Gastrocnemius medialis (tissue), 4 donors: ENCODE measurements around the gene NOVA1. TPM values are rescaled to one million over a fixed set of nuclear protein-coding genes. Genes with fewer than 3 reads are reported as not detected.
A peak's percentile ranks its signal among the peaks of the same experiment; 100 is the strongest.
"Not testable (repeated sequence)": the region's sequence is repeated elsewhere in the genome, so short reads cannot be mapped to it uniquely, and the experiment has no call there.

ENCODE experiments used
- ATAC-seq, 2 donors: fragments of 150-250 bp; one replicate each; pipeline ENCODE4 v1.9.1; 2016
- DNase-seq, 2 donors: peaks; one replicate each; pipeline ENCODE4 v3.0.0-alpha.2; 2019
- H3K27ac ChIP-seq, 4 donors: fragments of 200-600 bp; sonication (generic); 1 replicate in 1 of 4; 2 replicates in 3 of 4; pipeline ENCODE4 v1.5.1; 2016 to 2018; ENCODE audit warnings: mild to moderate bottlenecking in 2 of 4, moderate library complexity in 1 of 4
- H3K27me3 ChIP-seq, 3 donors: fragments of 200-600 bp; sonication (generic) in 2 of 3; 1 replicate in 1 of 3; 2 replicates in 2 of 3; pipeline versions ENCODE4 v1.5.1 to v1.6.0; 2016 to 2019; ENCODE audit warnings: mild to moderate bottlenecking in 1 of 3, moderate library complexity in 1 of 3
- H3K36me3 ChIP-seq, 2 donors: fragments of 200-600 bp; sonication (generic) in 1 of 2; one replicate each; pipeline ENCODE4 v1.5.1; 2017 to 2018
- H3K4me1 ChIP-seq, 2 donors: fragments of 200-600 bp; sonication (generic) in 1 of 2; one replicate each; pipeline ENCODE4 v1.5.1; 2016 to 2017; ENCODE audit warnings: mild to moderate bottlenecking in 2 of 2
- H3K4me3 ChIP-seq, 4 donors: fragments of 200-600 bp; sonication (generic) in 3 of 4; 1 replicate in 1 of 4; 2 replicates in 3 of 4; pipeline ENCODE4 v1.5.1; 2016 to 2019; ENCODE audit warnings: mild to moderate bottlenecking in 2 of 4
- H3K9me3 ChIP-seq, 3 donors: fragments of 200-600 bp; sonication (generic) in 2 of 3; 1 replicate in 1 of 3; 2 replicates in 2 of 3; pipeline ENCODE4 v1.5.1; 2016 to 2019
- CTCF ChIP-seq, 5 experiments: fragments of 450-650 bp in 3 of 5; fragments of 200-600 bp in 2 of 5; sonication (generic) in 2 of 5; IDR thresholded peaks in 4 of 5; conservative IDR thresholded peaks in 1 of 5; 1 replicate in 4 of 5; 2 replicates in 1 of 5; pipeline ENCODE4 v1.5.1; 2016 to 2019; ENCODE audit warnings: antibody characterized with exemption in 5 of 5, mild to moderate bottlenecking in 3 of 5, moderate library complexity in 3 of 5
- POLR2A ChIP-seq, 2 donors: fragments of 450-650 bp; IDR thresholded peaks; one replicate each; pipeline ENCODE4 v1.6.1; 2017; ENCODE audit warnings: antibody characterized with exemption in 2 of 2, mild to moderate bottlenecking in 2 of 2, moderate library complexity in 2 of 2
- in situ Hi-C, 4 donors: fragments of 200-750 bp; cut with MboI; loops; one replicate each; pipeline versions ENCODE4 v1.15.0 to v1.8.0; 2017; ENCODE audit warnings: low sequenced_read_pairs in 4 of 4
- intact Hi-C: fragments of 100-400 bp; cut with DNase I; formaldehyde crosslinking; loops from one replicate; pipeline ENCODE4 v1.15.1; 2023; ENCODE audit warnings: low total_unique reads
- total RNA-seq, 4 donors: library from RNA; depleted of rRNA; stranded (reverse); fragments of >200 nt; gene quantifications; one replicate each; pipeline versions ENCODE4 v1.1.0 to v1.2.3, GENCODE V29; 2016

NOVA1 gene
- total RNA-seq: 10 to 100 TPM in 1 of 4 donors, 1 to 10 TPM in 3; 2.7 to 10.2 (median 4.6) TPM

- no peak for DNase-seq
- intact Hi-C loops: loop anchor here (10.0 kb wide), 1 partner anchor 247 kb away; no protein-coding TSS in a partner anchor
- no peak for TF ChIP-seq CTCF (IDR thresholded peaks at IDR 0.05 in 4 of 5, conservative IDR thresholded peaks at IDR 0.05 in 1 of 5)
- TF ChIP-seq POLR2A (IDR thresholded peaks at IDR 0.05): peak in 1 of 2 donors; percentile 43
- ATAC-seq: peak in 1 of 2 donors; percentile 25
- Histone ChIP-seq H3K27ac (peak within 1 kb of the TSS; percentile 62 to 74 (median 68)), H3K4me1 (no peaks in the 10 kb centered on the region), H3K27me3 (peaks cover 7 to 21% (median 7%) of the 10 kb centered on the region in 3 donors), H3K36me3 (no peaks in the 10 kb centered on the region), H3K4me3 (peak within 1 kb of the TSS; percentile 51 to 64 (median 59)), H3K9me3 (no peaks in the 10 kb centered on the region)
- in situ Hi-C loops: no loop called here
These were observed at the start of gene NOVA1 for GRCh38 chr14:26597589-26598080. TSS of gene NOVA1 (minus strand) at chr14:26598033. CDS start at chr14:26597436, 597 bp downstream.

DNA sequence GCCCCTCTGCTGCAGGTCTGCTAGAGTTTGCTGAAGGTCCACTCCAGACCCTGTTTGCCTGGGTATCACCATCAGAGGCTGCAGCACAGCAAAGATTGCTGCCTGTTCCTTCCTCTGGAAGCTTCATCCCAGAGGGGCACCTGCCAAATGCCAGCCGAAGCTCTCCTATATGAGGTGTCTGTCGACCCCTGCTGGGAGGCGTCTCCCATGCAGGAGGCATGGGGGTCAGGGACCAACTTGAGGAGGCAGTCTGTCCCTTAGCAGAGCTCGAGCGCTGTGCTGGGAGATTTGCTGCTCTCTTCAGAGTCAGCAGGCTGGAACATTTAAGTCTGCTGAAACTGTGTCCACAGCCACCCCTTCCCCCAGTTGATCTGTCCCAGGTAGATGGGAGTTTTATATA, 47.2 kb upstream of the NOVA1 start:
- H3K27ac ChIP-seq, DNase-seq, in situ Hi-C loops, H3K36me3 ChIP-seq, H3K27me3 ChIP-seq, ATAC-seq, intact Hi-C loops, H3K9me3 ChIP-seq, H3K4me3 ChIP-seq, H3K4me1 ChIP-seq: not testable (repeated sequence)

DNA sequence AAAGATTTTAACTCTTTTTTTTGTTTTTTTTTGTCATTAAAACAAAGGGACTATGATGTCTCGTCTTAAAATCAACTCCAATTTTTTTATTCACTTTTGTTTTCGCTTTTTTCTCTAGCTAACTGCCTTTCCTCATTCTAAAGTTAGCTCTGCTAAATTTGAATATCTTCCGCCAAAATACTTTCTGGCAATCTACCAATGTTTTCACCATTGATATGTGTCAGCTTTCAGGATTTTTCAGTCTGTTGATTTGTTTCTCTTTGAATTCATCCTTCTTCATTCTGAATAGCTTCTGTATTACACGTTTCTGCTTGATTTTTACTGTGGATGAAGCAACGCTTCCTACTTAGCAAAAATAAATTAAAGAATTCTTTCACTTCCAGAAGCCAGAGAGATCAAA, 38.7 kb upstream of the NOVA1 start:
- H3K4me3 ChIP-seq: peak overlapping the region in 1 of 4 donors; percentile 25

DNA sequence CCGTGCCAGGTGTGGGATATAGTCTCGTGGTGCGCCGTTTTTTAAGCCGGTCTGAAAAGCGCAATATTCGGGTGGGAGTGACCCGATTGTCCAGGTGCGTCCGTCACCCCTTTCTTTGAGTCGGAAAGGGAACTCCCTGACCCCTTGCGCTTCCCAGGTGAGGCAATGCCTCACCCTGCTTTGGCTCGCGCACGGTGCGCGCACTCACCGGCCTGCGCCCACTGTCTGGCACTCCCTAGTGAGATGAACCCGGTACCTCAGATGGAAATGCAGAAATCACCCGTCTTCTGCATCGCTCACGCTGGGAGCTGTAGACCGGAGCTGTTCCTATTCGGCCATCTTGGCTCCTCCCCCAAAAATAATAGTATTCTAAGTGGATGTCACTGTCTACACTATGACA, 37.1 kb upstream of the NOVA1 start:
- H3K27me3 ChIP-seq, ATAC-seq, H3K36me3 ChIP-seq, H3K4me3 ChIP-seq, H3K27ac ChIP-seq, in situ Hi-C loops, H3K4me1 ChIP-seq, intact Hi-C loops, H3K9me3 ChIP-seq, DNase-seq: not testable (repeated sequence)

More for the DNA sequence above, 38.7 kb upstream of the NOVA1 start:
- Histone ChIP-seq H3K9me3 (no peaks in the 10 kb centered on the region), H3K4me1 (no peaks in the 10 kb centered on the region), H3K36me3 (no peaks in the 10 kb centered on the region), H3K27me3 (no peaks in the 10 kb centered on the region), H3K27ac (no peak overlapping the region)
- no peak for TF ChIP-seq POLR2A (IDR thresholded peaks at IDR 0.05)
- TF ChIP-seq CTCF (IDR thresholded peaks at IDR 0.05 in 4 of 5, conservative IDR thresholded peaks at IDR 0.05 in 1 of 5): no peak
- in situ Hi-C loops (no loop called here), intact Hi-C loops (no loop called here)
- no peak for ATAC-seq
- DNase-seq: no peak

DNA sequence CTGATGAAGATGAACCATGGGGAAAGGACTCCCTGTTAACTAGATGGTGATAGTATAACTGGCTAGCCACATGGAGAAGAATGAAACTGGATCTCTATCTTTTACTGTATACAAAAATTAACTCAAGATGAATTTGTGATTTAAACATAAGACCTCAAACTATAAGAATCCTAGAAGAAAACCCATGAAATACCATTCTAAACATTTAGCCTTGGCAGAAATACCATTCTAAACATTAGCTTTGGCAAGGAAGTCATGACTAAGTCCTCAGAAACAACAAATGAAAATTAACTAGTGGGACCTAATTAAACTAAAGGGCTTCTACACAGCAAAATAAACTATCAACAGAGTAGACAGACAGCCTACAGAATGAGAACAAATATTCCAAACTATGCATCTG, 28.4 kb upstream of the NOVA1 start:
- Histone ChIP-seq H3K27ac (no peak overlapping the region), H3K4me3 (no peak overlapping the region), H3K36me3 (no peaks in the 10 kb centered on the region), H3K9me3 (no peaks in the 10 kb centered on the region), H3K4me1 (no peaks in the 10 kb centered on the region), H3K27me3 (no peaks in the 10 kb centered on the region)
- intact Hi-C loops (loop anchor here (5.0 kb wide), 1 partner anchor 686 kb away; no protein-coding TSS in a partner anchor), in situ Hi-C loops (no loop called here)
- no peak for ATAC-seq
- TF ChIP-seq CTCF (IDR thresholded peaks at IDR 0.05 in 4 of 5, conservative IDR thresholded peaks at IDR 0.05 in 1 of 5): no peak
- TF ChIP-seq POLR2A (IDR thresholded peaks at IDR 0.05): no peak
- DNase-seq: no peak

GRCh38 chr14:26622611-26623010, 24.8 kb upstream of the NOVA1 start:
- in situ Hi-C loops: no loop called here

More at GRCh38 chr14:26622611-26623010, 24.8 kb upstream of the NOVA1 start:
- no peak overlapping the region for H3K27ac ChIP-seq
- no peak for ATAC-seq
- H3K4me1 ChIP-seq: no peaks in the 10 kb centered on the region
- intact Hi-C loops: no loop called here
- no peaks in the 10 kb centered on the region for H3K27me3 ChIP-seq
- no peaks in the 10 kb centered on the region for H3K36me3 ChIP-seq
- no peak overlapping the region for H3K4me3 ChIP-seq
- DNase-seq: no peak
- H3K9me3 ChIP-seq: no peaks in the 10 kb centered on the region
- TF ChIP-seq CTCF (IDR thresholded peaks at IDR 0.05 in 4 of 5, conservative IDR thresholded peaks at IDR 0.05 in 1 of 5) (no peak), POLR2A (IDR thresholded peaks at IDR 0.05) (no peak)
